Measurements from ENCODE around the gene ABCA13. TPM values are rescaled to one million over a fixed set of nuclear protein-coding genes. Genes with fewer than 3 reads are reported as not detected.

Gene ABCA13
- total RNA-seq, 1 experiment from 2014 or later = 1.7 TPM

DNA sequence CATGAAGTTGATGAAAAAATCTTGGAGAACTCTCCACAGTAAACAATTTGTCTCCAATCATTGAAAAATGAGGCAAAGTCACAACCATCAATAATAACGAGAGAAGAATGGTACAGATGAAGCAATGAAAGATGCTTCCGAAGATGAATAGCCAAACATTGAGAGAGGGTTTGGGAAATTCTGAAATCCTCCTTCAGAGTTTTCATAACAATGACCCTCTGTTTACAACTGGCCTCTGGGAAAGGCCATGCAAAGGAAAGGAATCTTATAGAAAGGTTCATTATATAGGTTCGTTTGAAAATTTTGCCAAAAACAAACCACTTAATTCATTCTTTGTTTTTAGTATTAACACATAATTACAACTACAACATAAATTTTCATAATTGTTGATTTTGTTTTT lies 166.5 kb downstream of the ABCA13 start:
- H3K27ac ChIP-seq (ENCODE audit: low read length) = no peak overlapping the region
- H3K4me1 ChIP-seq (ENCODE audit: control insufficient read depth, insufficient read depth, low read length) = no peaks in the 10 kb centered on the region
- no TSS peak for BruUV-seq (replicated peaks)
- ChIA-PET CTCF (interaction anchor here (1.2 to 1.4 kb wide), 2 partner anchors 8 to 11 kb away, joined by 3 to 4 read pairs; no protein-coding TSS in a partner anchor), POLR2A (no interaction called here)
- intact Hi-C loops (cut with micrococcal nuclease; ENCODE audit: unreplicated experiment) (no loop called here), in situ Hi-C loops (cut with HindIII; ENCODE audit: low pct_unique_long_range_greater_than_20kb, low sequenced_read_pairs) (no loop called here)
- ATAC-seq (no peak), DNase-seq (ENCODE audit: low read depth, low spot score) (no peak)
- H3K27me3 ChIP-seq (ENCODE audit: control insufficient read depth, insufficient read depth, low read length) = no peaks in the 10 kb centered on the region
- TF ChIP-seq SIN3A (IDR thresholded peaks at IDR 0.05; ENCODE audit: borderline replicate concordance, insufficient read depth, low read depth, low read length) = no peak
- no peak for TF ChIP-seq POLR2AphosphoS5 (IDR thresholded peaks at IDR 0.05; ENCODE audit: low read depth, low read length)
- TF ChIP-seq, protein P1, sequence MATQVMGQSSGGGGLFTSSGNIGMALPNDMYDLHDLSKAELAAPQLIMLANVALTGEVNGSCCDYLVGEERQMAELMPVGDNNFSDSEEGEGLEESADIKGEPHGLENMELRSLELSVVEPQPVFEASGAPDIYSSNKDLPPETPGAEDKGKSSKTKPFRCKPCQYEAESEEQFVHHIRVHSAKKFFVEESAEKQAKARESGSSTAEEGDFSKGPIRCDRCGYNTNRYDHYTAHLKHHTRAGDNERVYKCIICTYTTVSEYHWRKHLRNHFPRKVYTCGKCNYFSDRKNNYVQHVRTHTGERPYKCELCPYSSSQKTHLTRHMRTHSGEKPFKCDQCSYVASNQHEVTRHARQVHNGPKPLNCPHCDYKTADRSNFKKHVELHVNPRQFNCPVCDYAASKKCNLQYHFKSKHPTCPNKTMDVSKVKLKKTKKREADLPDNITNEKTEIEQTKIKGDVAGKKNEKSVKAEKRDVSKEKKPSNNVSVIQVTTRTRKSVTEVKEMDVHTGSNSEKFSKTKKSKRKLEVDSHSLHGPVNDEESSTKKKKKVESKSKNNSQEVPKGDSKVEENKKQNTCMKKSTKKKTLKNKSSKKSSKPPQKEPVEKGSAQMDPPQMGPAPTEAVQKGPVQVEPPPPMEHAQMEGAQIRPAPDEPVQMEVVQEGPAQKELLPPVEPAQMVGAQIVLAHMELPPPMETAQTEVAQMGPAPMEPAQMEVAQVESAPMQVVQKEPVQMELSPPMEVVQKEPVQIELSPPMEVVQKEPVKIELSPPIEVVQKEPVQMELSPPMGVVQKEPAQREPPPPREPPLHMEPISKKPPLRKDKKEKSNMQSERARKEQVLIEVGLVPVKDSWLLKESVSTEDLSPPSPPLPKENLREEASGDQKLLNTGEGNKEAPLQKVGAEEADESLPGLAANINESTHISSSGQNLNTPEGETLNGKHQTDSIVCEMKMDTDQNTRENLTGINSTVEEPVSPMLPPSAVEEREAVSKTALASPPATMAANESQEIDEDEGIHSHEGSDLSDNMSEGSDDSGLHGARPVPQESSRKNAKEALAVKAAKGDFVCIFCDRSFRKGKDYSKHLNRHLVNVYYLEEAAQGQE (IDR thresholded peaks at IDR 0.05; ENCODE audit: insufficient read depth in 1 of 2, low read depth in 2 of 2, low read length in 1 of 2) = no peak
- no peak for TF ChIP-seq TCF7L2 (IDR thresholded peaks at IDR 0.05; ENCODE audit: low read depth, low read length)
- TF ChIP-seq CTCF (IDR thresholded peaks at IDR 0.05) = no peak
- no peak overlapping the region for H3K4me3 ChIP-seq (ENCODE audit: low read depth in 2 of 2, low read length in 2 of 2)
- H3K36me3 ChIP-seq (ENCODE audit: control insufficient read depth, insufficient read depth, low read length) = no peaks in the 10 kb centered on the region
- no peaks in the 10 kb centered on the region for H3K9me3 ChIP-seq (ENCODE audit: control insufficient read depth, insufficient read depth, low read depth, low read length)

- DNase-seq (ENCODE audit: low read depth, low spot score) (no peak), ATAC-seq (no peak)
- TF ChIP-seq POLR2AphosphoS5 (IDR thresholded peaks at IDR 0.05; ENCODE audit: low read depth, low read length) (no peak), CTCF (IDR thresholded peaks at IDR 0.05) (no peak), SIN3A (IDR thresholded peaks at IDR 0.05; ENCODE audit: borderline replicate concordance, insufficient read depth, low read depth, low read length) (no peak), TCF7L2 (IDR thresholded peaks at IDR 0.05; ENCODE audit: low read depth, low read length) (no peak)
- TF ChIP-seq, protein P1 (IDR thresholded peaks at IDR 0.05; ENCODE audit: insufficient read depth in 1 of 2, low read depth in 2 of 2, low read length in 1 of 2) = no peak
- ChIA-PET POLR2A (no interaction called here), CTCF (no interaction called here)
- H3K4me1 ChIP-seq (ENCODE audit: control insufficient read depth, insufficient read depth, low read length) = no peaks in the 10 kb centered on the region
- BruUV-seq (replicated peaks) = no TSS peak
- H3K27ac ChIP-seq (ENCODE audit: low read length) = no peak overlapping the region
- H3K4me3 ChIP-seq (ENCODE audit: low read depth in 2 of 2, low read length in 2 of 2) = no peak overlapping the region
- no peaks in the 10 kb centered on the region for H3K36me3 ChIP-seq (ENCODE audit: control insufficient read depth, insufficient read depth, low read length)
- in situ Hi-C loops (cut with HindIII; ENCODE audit: low pct_unique_long_range_greater_than_20kb, low sequenced_read_pairs) (no loop called here), intact Hi-C loops (cut with micrococcal nuclease; ENCODE audit: unreplicated experiment) (no loop called here)
- no peaks in the 10 kb centered on the region for H3K27me3 ChIP-seq (ENCODE audit: control insufficient read depth, insufficient read depth, low read length)
- H3K9me3 ChIP-seq (ENCODE audit: control insufficient read depth, insufficient read depth, low read depth, low read length) = no peaks in the 10 kb centered on the region
Measured at GRCh38 chr7:48347230-48347825, 176.1 kb downstream of the ABCA13 start.

Data from Panc1 (cell line).